ENCODE measurements around the gene RSRC1. TPM values are rescaled to one million over a fixed set of nuclear protein-coding genes. Genes with fewer than 3 reads are reported as not detected.

The RSRC1 gene
- total and polyA plus RNA-seq, 9 donors = 20.6 to 41.2 (median 22.2) TPM

- Histone ChIP-seq H3K27me3 (ENCODE audit: control insufficient read depth, insufficient read depth, low read length) (no peaks in the 10 kb centered on the region), H3K4me1 (ENCODE audit: control insufficient read depth, insufficient read depth, low read length) (no peaks in the 10 kb centered on the region), H3K36me3 (ENCODE audit: control insufficient read depth, insufficient read depth, low read length) (no peaks in the 10 kb centered on the region), H3K9me3 (replicated peaks; ENCODE audit: control insufficient read depth, low read depth, low read length) (no peaks in the 10 kb centered on the region), H3K4me3 (ENCODE audit: low read length) (no peak overlapping the region), H3K27ac (ENCODE audit: low read length) (no peak overlapping the region)
- no peak for DNase-seq
- WGBS (ENCODE audit: insufficient coverage) = no CpG with 5 or more reads among the region's 2 CpGs
Observed at GRCh38 chr3:158086776-158087175, 23.1 kb upstream of the RSRC1 start.

- no CpG with 5 or more reads among the region's 5 CpGs for WGBS (ENCODE audit: insufficient coverage)
- H3K27me3 ChIP-seq (ENCODE audit: control insufficient read depth, insufficient read depth, low read length) = peaks cover 23% of the 10 kb centered on the region
Observed at GRCh38 chr3:158091531-158091930, 18.4 kb upstream of the RSRC1 start.

GRCh38 chr3:158093526-158093925 lies 16.4 kb upstream of the RSRC1 start:
- H3K27me3 ChIP-seq (ENCODE audit: control insufficient read depth, insufficient read depth, low read length) = peaks cover 40% of the 10 kb centered on the region
- H3K4me1 ChIP-seq (ENCODE audit: control insufficient read depth, insufficient read depth, low read length) = peaks cover 21% of the 10 kb centered on the region
- H3K27ac ChIP-seq (ENCODE audit: low read length) = peak overlapping the region; percentile 76
- no CpG with 5 or more reads among the region's 2 CpGs for WGBS (ENCODE audit: insufficient coverage)
- H3K9me3 ChIP-seq (replicated peaks; ENCODE audit: control insufficient read depth, low read depth, low read length) = no peaks in the 10 kb centered on the region
- H3K36me3 ChIP-seq (ENCODE audit: control insufficient read depth, insufficient read depth, low read length) = peaks cover 7% of the 10 kb centered on the region
- DNase-seq = peak; percentile 37
- H3K4me3 ChIP-seq (ENCODE audit: low read length) = no peak overlapping the region

More at GRCh38 chr3:158091531-158091930, 18.4 kb upstream of the RSRC1 start:
- no peak overlapping the region for H3K4me3 ChIP-seq (ENCODE audit: low read length)
- peaks cover 10% of the 10 kb centered on the region for H3K4me1 ChIP-seq (ENCODE audit: control insufficient read depth, insufficient read depth, low read length)
- peak; percentile 67 for DNase-seq
- H3K36me3 ChIP-seq (ENCODE audit: control insufficient read depth, insufficient read depth, low read length) = no peaks in the 10 kb centered on the region
- H3K27ac ChIP-seq (ENCODE audit: low read length) = no peak overlapping the region
- no peaks in the 10 kb centered on the region for H3K9me3 ChIP-seq (replicated peaks; ENCODE audit: control insufficient read depth, low read depth, low read length)

GRCh38 chr3:158094235-158095110 lies 15.4 kb upstream of the RSRC1 start:
- H3K4me1 ChIP-seq (ENCODE audit: control insufficient read depth, insufficient read depth, low read length) = peaks cover 21% of the 10 kb centered on the region
- H3K4me3 ChIP-seq (ENCODE audit: low read length) = no peak overlapping the region
- DNase-seq = peak; percentile 36
- no peaks in the 10 kb centered on the region for H3K9me3 ChIP-seq (replicated peaks; ENCODE audit: control insufficient read depth, low read depth, low read length)
- H3K36me3 ChIP-seq (ENCODE audit: control insufficient read depth, insufficient read depth, low read length) = peaks cover 13% of the 10 kb centered on the region
- WGBS (ENCODE audit: insufficient coverage) = 15% methylated on average over 54 of the region's 66 CpGs
- H3K27ac ChIP-seq (ENCODE audit: low read length) = peak overlapping the region; percentile 76
- H3K27me3 ChIP-seq (ENCODE audit: control insufficient read depth, insufficient read depth, low read length) = peaks cover 49% of the 10 kb centered on the region

GRCh38 chr3:158095111-158095813 lies 14.6 kb upstream of the RSRC1 start:
- DNase-seq = peak; percentile 73
- peak overlapping the region; percentile 76 for H3K27ac ChIP-seq (ENCODE audit: low read length)
- WGBS (ENCODE audit: insufficient coverage) = 14% methylated on average over 5 of the region's 22 CpGs
- H3K27me3 ChIP-seq (ENCODE audit: control insufficient read depth, insufficient read depth, low read length) = peaks cover 53% of the 10 kb centered on the region
- H3K9me3 ChIP-seq (replicated peaks; ENCODE audit: control insufficient read depth, low read depth, low read length) = no peaks in the 10 kb centered on the region
- peaks cover 13% of the 10 kb centered on the region for H3K36me3 ChIP-seq (ENCODE audit: control insufficient read depth, insufficient read depth, low read length)
- H3K4me1 ChIP-seq (ENCODE audit: control insufficient read depth, insufficient read depth, low read length) = peaks cover 21% of the 10 kb centered on the region
- no peak overlapping the region for H3K4me3 ChIP-seq (ENCODE audit: low read length)

- no peak overlapping the region for H3K4me3 ChIP-seq (ENCODE audit: low read length)
- peak overlapping the region; percentile 68 for H3K27ac ChIP-seq (ENCODE audit: low read length)
- H3K36me3 ChIP-seq (ENCODE audit: control insufficient read depth, insufficient read depth, low read length) = peaks cover 13% of the 10 kb centered on the region
- DNase-seq = peak; percentile 42
- no CpG with 5 or more reads among the region's 20 CpGs for WGBS (ENCODE audit: insufficient coverage)
- peaks cover 21% of the 10 kb centered on the region for H3K4me1 ChIP-seq (ENCODE audit: control insufficient read depth, insufficient read depth, low read length)
- H3K27me3 ChIP-seq (ENCODE audit: control insufficient read depth, insufficient read depth, low read length) = peaks cover 53% of the 10 kb centered on the region
- H3K9me3 ChIP-seq (replicated peaks; ENCODE audit: control insufficient read depth, low read depth, low read length) = no peaks in the 10 kb centered on the region
Observed at GRCh38 chr3:158095814-158096704, 13.8 kb upstream of the RSRC1 start.

GRCh38 chr3:158097081-158097592 lies 12.8 kb upstream of the RSRC1 start:
- H3K27me3 ChIP-seq (ENCODE audit: control insufficient read depth, insufficient read depth, low read length) = peaks cover 64% of the 10 kb centered on the region
- peaks cover 21% of the 10 kb centered on the region for H3K4me1 ChIP-seq (ENCODE audit: control insufficient read depth, insufficient read depth, low read length)
- H3K27ac ChIP-seq (ENCODE audit: low read length) = no peak overlapping the region
- peak; percentile 27 for DNase-seq
- no peak overlapping the region for H3K4me3 ChIP-seq (ENCODE audit: low read length)
- no peaks in the 10 kb centered on the region for H3K9me3 ChIP-seq (replicated peaks; ENCODE audit: control insufficient read depth, low read depth, low read length)
- H3K36me3 ChIP-seq (ENCODE audit: control insufficient read depth, insufficient read depth, low read length) = peaks cover 13% of the 10 kb centered on the region
- WGBS (ENCODE audit: insufficient coverage) = 53% methylated on average over 6 of the region's 11 CpGs

GRCh38 chr3:158097593-158098308 lies 12.1 kb upstream of the RSRC1 start:
- H3K4me3 ChIP-seq (ENCODE audit: low read length) = peak overlapping the region; percentile 40
- WGBS (ENCODE audit: insufficient coverage) = 16% methylated on average over 55 of the region's 60 CpGs
- H3K27ac ChIP-seq (ENCODE audit: low read length) = peak overlapping the region; percentile 24
- H3K9me3 ChIP-seq (replicated peaks; ENCODE audit: control insufficient read depth, low read depth, low read length) = no peaks in the 10 kb centered on the region
- H3K36me3 ChIP-seq (ENCODE audit: control insufficient read depth, insufficient read depth, low read length) = peaks cover 13% of the 10 kb centered on the region
- peaks cover 24% of the 10 kb centered on the region for H3K4me1 ChIP-seq (ENCODE audit: control insufficient read depth, insufficient read depth, low read length)
- DNase-seq = peak; percentile 72
- peaks cover 70% of the 10 kb centered on the region for H3K27me3 ChIP-seq (ENCODE audit: control insufficient read depth, insufficient read depth, low read length)

GRCh38 chr3:158098309-158098639 lies 11.6 kb upstream of the RSRC1 start:
- DNase-seq = no peak
- no peaks in the 10 kb centered on the region for H3K9me3 ChIP-seq (replicated peaks; ENCODE audit: control insufficient read depth, low read depth, low read length)
- WGBS (ENCODE audit: insufficient coverage) = 30% methylated on average over 4 of the region's 10 CpGs
- H3K27me3 ChIP-seq (ENCODE audit: control insufficient read depth, insufficient read depth, low read length) = peaks cover 75% of the 10 kb centered on the region
- no peak overlapping the region for H3K27ac ChIP-seq (ENCODE audit: low read length)
- peaks cover 29% of the 10 kb centered on the region for H3K4me1 ChIP-seq (ENCODE audit: control insufficient read depth, insufficient read depth, low read length)
- peak overlapping the region; percentile 40 for H3K4me3 ChIP-seq (ENCODE audit: low read length)
- peaks cover 13% of the 10 kb centered on the region for H3K36me3 ChIP-seq (ENCODE audit: control insufficient read depth, insufficient read depth, low read length)

Measured in muscle of leg (tissue), 11 donors.